GM19035 (cell line): ENCODE data around the gene VDAC1.
"Not testable (repeated sequence)": the region's sequence is repeated elsewhere in the genome, so short reads cannot be mapped to it uniquely, and the experiment has no call there.

Source experiments
- ATAC-seq: cut with Tn5 transposase; IDR thresholded peaks from one replicate; pipeline ENCODE4 v1.9.1; 2021; ENCODE audit not compliant: unreplicated experiment

Gene VDAC1

DNA sequence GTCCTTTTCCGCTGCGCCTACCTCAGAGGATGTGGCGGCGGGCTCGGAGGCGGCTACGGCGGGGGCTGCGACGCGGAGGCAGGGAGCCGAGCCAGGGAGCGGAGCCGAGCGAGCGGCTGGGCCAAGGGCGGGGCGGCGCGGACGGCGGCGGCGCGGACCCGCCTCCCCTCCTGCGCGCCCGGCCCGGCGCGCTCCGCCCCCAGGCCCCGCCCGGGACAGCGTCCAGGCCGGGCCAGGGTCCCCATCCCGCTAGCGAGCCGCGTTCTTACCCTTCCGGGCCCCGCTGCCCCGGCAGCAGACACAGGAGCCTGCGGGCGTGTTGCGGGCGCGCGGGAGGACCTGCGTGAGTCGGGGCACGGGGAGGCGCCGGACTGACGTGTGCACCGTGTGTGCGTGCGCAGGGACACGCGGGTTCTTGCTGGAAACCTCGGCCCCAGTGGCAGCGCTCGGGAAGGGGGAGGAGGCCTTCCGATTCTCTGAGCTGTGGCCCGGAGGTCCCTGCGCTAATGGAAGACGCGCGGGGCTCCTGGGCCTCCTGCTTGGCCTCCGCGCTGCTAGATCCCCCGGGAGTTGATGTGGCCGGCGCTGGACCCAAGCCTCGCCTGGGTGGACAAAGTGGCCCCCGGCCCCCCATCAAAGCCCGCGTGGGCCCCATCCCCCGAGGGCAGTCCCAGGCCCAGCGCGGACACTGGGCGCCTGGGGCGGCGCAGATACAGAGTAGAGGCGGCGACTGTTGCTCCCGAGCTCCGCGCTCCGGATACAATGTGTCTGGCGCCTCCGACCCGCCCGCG lies at the start of gene VDAC1:
VDAC1 (minus strand) TSS at position 350 of the 791 bp plus-strand sequence. CDS start 11,963 bp downstream, outside the sequence.
- peak; percentile 78 for ATAC-seq

GRCh38 chr5:134053840-134054338 lies 49.1 kb upstream of the VDAC1 start:
- no peak for ATAC-seq

- no peak for ATAC-seq
Observed at GRCh38 chr5:134053314-134053839, 48.6 kb upstream of the VDAC1 start.

DNA sequence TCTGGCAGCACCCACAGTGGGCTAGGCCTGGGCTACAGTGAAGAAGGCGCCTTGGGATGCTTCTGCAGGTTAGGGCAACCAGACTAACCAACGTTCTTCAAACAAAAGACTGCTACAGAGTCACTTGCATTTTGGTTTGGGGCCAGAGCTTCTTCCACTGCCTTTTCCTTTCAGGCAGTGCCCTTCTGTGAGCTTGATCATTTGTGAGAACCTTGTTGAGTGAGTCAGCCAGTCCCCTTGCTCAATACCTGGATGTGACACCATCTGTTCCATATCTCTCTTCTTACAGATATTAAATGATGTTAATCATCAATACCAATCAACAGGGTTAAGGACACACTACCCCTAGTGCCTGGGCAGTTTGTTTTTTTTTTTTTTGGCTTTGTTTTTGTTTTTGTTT lies 46.5 kb upstream of the VDAC1 start:
- ATAC-seq = no peak

DNA sequence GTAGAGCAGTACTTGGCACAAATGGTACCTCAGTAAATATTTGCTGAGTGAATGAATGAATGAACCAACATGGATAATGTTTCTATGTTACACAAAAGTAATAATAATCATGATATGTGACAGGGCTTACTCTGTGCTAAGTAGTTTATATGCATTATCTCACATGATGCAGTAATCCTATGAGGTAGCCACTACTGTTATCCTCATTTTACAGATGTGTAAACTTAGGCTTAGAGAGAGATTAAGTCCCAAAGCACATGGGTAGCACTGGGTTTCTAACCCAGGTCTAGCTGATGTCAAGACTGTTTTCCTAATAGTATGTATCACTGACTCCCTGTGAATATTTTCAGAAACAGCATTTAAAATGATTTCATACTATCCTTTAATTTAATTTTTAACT lies 44.1 kb upstream of the VDAC1 start:
- no peak for ATAC-seq

GRCh38 chr5:134047687-134048056 lies 42.9 kb upstream of the VDAC1 start:
- no peak for ATAC-seq

DNA sequence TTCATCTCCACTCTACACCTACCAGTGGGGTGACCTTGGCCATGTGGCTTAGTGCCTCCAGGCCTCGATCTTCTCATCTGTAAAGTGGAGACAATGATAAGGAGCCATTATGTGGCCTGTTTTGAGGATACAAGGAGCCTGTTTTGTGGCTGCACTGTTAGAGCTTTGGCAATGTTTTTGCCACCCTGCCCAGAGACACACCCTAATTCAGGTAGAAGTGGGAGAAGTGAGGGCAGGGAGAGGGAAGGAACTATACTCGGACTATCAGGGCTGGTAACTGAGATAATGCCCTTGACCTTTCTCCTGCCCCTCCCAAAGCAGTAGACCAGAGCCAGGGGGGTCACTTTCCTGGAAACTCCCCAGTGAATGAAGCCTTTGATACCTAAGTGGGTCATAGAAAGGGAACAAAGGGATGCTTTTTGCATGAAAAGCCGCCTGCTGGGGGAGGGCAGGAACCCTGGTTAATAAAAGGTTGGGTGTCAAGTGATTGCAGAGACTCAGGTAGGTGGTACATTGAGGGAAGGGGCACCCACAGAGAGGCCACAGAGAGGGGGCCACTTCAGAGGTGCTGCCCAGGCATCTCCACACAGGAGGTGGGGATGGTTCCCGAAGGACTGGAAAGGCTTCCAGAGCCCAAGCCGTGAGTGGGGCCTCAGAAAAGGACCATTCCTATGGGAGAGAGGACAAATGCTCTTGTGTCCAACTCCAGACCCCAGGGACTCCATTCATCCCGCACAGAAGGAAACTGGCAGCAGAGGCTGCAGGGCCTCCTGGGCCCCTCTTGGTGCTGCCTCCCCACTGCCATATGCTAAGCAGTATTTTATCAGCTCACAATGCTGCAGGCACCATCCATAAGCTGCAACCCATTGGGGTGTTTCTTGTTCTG lies 42.3 kb upstream of the VDAC1 start:
- no peak for ATAC-seq

DNA sequence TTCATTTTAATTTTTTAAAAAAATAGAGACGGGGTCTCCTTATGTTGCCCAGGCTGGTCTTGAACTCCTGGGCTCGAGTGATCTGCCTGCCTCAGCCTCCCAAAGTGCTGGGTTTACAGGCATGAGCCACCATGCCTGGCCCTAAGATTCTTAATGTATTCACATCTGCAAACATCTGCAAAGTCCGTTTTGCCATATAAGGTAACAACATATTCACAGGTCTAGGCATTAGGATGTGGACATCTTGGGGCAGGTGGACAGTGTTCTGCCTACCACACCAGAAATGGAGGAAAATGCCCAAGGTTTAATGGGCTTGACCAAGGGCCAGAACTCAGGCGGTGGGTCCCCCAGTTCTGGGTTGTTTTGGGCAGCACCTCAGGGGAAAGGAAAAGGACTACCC lies 41.6 kb upstream of the VDAC1 start:
- ATAC-seq = no peak

- ATAC-seq = no peak
Observed at GRCh38 chr5:134043793-134044792, 39.3 kb upstream of the VDAC1 start.

GRCh38 chr5:134041570-134042411 lies 37.0 kb upstream of the VDAC1 start:
- no peak for ATAC-seq

DNA sequence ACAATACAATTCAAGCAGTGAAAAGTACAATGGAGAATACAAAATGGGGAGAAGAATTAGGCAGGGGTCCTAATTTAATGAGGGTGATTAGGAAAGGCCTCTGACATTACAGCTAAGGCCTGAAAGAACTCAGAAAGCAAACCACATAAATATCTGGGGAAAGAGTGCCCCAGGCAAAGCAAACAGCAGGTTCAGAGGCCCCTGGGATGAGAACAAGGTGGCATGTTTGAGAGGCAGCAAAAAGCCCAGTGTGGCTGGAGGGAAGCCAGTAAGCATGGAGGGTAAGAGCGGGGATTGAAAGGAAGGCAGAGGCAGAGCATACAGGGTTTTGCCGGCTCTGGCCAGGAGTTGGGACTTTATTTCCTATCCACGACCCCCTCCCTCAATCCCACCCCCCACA lies 33.4 kb upstream of the VDAC1 start:
- ATAC-seq = no peak

DNA sequence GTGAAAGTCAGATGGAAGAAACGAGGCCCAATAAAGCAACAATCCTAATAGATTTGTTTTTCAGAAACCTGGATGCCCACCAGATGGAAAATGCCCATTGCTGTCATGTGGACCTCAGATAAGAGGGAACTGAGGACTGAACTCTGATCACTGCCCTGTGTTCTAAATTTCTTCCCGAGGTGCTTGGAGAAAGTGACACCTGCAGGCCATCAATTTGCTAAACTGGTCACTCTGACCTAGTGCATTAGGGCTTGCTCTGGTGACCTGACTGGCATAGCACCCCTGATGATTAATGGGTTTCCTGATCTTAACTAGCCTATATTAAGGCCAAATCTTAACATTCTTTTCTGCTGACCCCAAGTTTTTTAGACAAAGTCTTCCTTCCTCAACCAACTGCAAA lies 32.4 kb upstream of the VDAC1 start:
- no peak for ATAC-seq

DNA sequence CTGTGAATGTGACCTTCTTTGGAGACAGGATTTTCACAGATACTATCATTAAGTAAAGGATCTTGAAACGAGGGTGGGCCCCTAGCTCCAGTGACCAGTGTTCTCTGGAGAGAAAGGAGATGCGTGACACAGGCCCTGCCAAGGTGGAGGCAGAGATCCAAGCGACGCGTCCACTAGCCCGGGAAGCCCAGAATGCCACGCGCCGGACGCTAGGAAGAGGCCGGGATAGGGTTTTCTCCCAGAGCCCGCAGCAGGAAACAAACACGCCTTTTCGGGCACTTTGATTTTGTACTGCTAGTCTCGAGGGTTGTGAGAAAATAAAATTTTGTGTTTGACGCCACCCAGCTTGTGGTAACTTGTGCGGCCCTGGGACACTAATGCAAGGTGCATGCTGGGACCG lies 29.6 kb upstream of the VDAC1 start:
- no peak for ATAC-seq

DNA sequence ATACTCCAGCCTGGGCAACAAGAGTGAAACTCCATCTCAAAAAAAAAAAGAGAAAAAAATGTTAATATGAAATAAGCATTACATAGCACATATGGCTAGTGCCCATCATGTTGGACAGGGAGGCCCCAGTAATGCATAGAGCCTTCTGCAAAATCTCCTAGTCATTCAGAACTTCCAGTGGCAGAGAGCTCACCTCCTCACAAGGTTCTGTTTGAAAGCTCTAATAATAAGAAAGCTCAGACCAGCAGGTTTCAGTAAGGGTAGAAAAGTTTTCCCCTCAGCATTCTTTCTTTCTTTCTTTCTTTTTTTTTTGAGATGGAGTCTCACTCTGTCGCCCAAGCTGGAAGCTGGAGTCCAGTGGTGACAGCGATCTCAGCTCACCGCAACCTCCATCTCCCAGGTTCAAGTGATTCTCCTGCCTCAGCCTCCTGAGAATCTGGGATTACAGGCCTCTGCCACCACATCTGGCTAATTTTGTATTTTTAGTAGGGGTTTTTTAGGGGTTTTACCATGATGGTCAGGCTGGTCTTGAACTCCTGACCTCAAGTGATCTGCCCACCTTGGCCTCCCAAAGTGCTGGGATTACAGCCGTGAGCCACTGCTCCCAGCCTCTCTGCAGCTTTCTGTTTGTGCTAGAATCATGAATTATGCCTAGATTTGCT lies 25.7 kb upstream of the VDAC1 start:
- ATAC-seq = not testable (repeated sequence)

DNA sequence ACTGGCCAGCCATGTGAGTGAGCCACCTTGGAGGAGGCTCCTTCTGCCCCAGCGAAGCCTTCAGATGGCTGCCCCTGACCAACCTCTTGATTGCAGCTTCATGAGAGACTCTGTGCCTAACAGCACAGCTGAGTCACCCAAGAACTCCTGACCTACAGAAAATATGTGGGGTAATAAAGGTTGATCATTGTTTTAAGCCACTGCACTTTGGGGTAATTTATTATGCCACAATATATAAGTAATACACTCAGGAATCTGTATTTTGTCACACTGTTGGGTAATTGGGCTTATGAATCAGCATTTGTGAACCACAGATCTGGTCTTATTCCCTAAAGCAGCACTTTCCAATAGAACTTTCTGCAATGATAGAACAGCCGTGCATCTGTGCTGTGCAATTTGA lies 24.4 kb upstream of the VDAC1 start:
- ATAC-seq = no peak

- ATAC-seq = no peak
Observed at GRCh38 chr5:134028496-134028895, 23.7 kb upstream of the VDAC1 start.

DNA sequence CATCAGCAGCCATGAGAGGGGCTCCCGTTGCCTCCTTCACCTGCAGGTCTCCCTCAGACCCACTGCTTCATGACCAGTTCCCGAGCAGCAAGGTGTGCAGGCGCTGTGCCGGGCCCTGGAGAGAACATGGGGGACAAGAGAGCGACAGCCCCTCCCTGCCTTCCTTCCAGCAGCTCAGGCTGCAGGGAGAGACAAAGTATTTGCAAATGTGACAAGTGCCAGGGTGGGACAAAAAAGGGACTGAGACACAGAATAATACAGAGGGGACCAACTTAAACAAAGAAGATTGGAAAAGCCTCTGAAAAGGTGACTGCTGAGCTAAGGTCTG lies 22.5 kb upstream of the VDAC1 start:
- ATAC-seq = no peak

GRCh38 chr5:134026521-134027287 lies 21.9 kb upstream of the VDAC1 start:
- peak; percentile 52 for ATAC-seq
